OCI-LY1 (cell line): ENCODE measurements around the gene CTSK.

Experiments
- CTCF ChIP-seq: fragments of 200-600 bp; sonication (generic), shearing (Covaris generic); IDR thresholded peaks from 2 replicates; pipeline ENCODE4 v1.5.1; 2017; ENCODE audit warnings: mild to moderate bottlenecking, antibody characterized with exemption, low read length, moderate library complexity, mixed read lengths
- EZH2 ChIP-seq: fragments of 200-600 bp; sonication (generic), shearing (Covaris generic); IDR thresholded peaks from 2 replicates; pipeline ENCODE4 v1.8.0; 2017; ENCODE audit warnings: borderline replicate concordance, mixed run types, mild to moderate bottlenecking, antibody characterized with exemption, low read length, moderate library complexity, mixed read lengths

GRCh38 chr1:150832597-150832996 lies 24.5 kb upstream of the CTSK start:
- TF ChIP-seq EZH2 (no peak), CTCF (no peak)
